Breast epithelium (tissue), 4 donors: ENCODE results near the gene TTC7B. TPM values are rescaled to one million over a fixed set of nuclear protein-coding genes. Genes with fewer than 3 reads are reported as not detected.

Source experiments
- DNase-seq, 2 donors: peaks; one replicate each; pipeline ENCODE4 v3.0.0-alpha.2; 2019; ENCODE audit warnings: low spot score in 2 of 2
- H3K27ac ChIP-seq, 2 donors: fragments of 200-600 bp; sonication (generic) in 1 of 2; one replicate each; pipeline ENCODE4 v1.5.1; 2016 to 2019; ENCODE audit warnings: mild to moderate bottlenecking in 1 of 2
- H3K27me3 ChIP-seq, 2 donors: fragments of 200-600 bp; sonication (generic) in 1 of 2; one replicate each; pipeline versions ENCODE4 v1.5.1 to v1.6.0; 2017 to 2019; ENCODE audit warnings: control low read depth in 1 of 2, mild to moderate bottlenecking in 1 of 2
- H3K36me3 ChIP-seq: fragments of 200-600 bp; one replicate; pipeline ENCODE4 v1.5.1; 2019
- H3K4me1 ChIP-seq, 2 donors: fragments of 200-600 bp; sonication (generic); one replicate each; pipeline ENCODE4 v1.5.1; 2016 to 2019; ENCODE audit warnings: control low read depth in 1 of 2
- H3K4me3 ChIP-seq, 3 donors: fragments of 200-600 bp; sonication (generic); 1 replicate in 2 of 3; 2 replicates in 1 of 3; pipeline ENCODE4 v1.5.1; 2016 to 2019; ENCODE audit warnings: mild to moderate bottlenecking in 3 of 3, moderate library complexity in 2 of 3
- H3K9me3 ChIP-seq, 2 donors: fragments of 200-600 bp; sonication (generic) in 1 of 2; one replicate each; pipeline ENCODE4 v1.5.1; 2016 to 2019; ENCODE audit warnings: control low read depth in 1 of 2
- POLR2A ChIP-seq: fragments of 450-650 bp; IDR thresholded peaks from one replicate; pipeline ENCODE4 v1.6.1; 2016; ENCODE audit warnings: antibody characterized with exemption, mild to moderate bottlenecking, moderate library complexity
- POLR2AphosphoS5 ChIP-seq, 3 donors: sonication (generic); formaldehyde crosslinking; IDR thresholded peaks; one replicate each; pipeline ENCODE4 v1.6.1; 2017; ENCODE audit warnings: antibody characterized with exemption in 3 of 3
- intact Hi-C: fragments of 100-400 bp; cut with DNase I; formaldehyde crosslinking; loops from one replicate; pipeline ENCODE4 v1.15.1; 2023; ENCODE audit warnings: low total_unique reads
- total RNA-seq, 3 donors: library from RNA; depleted of rRNA; stranded (reverse); fragments of >200 nt; gene quantifications; one replicate each; pipeline ENCODE4 v1.1.0, GENCODE V29; 2016
- TF ChIP-seq, protein P1 (sequence below), 3 donors: fragments of 450-650 bp; IDR thresholded peaks; one replicate each; pipeline ENCODE4 v1.5.1; 2016 to 2017; ENCODE audit warnings: antibody characterized with exemption in 3 of 3, mild to moderate bottlenecking in 3 of 3, moderate library complexity in 3 of 3

Gene TTC7B
- total RNA-seq, 3 donors from 2014 or later: 14.0 to 29.1 (median 22.0) TPM

DNA sequence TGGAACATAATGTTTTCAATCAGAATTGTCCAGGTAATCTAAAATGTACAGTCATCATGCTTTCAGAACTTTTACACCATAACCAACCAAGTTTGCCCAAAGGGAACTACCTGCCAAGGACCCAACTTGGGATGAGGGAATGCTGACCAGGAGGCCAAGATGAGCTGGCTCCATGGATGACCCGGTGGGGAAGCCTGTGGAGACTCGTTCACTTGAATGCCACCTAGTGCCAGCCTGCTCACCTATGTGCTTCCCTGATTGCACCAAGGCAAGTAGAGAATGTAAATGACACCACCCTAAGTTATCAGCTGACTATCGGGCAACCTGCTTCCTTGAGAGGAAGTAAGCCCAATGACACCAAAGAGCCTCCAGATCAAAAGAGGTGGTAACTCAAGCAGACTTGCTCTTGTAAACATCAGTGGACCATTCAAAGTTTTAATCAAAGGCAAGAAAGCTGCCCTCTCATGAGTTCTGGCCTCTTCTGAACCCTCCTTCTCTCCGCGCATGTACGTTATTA, 137.3 kb downstream of the TTC7B start:
- Histone ChIP-seq H3K9me3 (no peaks in the 10 kb centered on the region), H3K27ac (no peak overlapping the region), H3K36me3 (no peaks in the 10 kb centered on the region), H3K4me1 (no peaks in the 10 kb centered on the region), H3K27me3 (no peaks in the 10 kb centered on the region), H3K4me3 (no peak overlapping the region)
- intact Hi-C loops: no loop called here
- TF ChIP-seq POLR2AphosphoS5 (IDR thresholded peaks at IDR 0.05): no peak
- TF ChIP-seq POLR2A: no peak
- TF ChIP-seq, protein P1, sequence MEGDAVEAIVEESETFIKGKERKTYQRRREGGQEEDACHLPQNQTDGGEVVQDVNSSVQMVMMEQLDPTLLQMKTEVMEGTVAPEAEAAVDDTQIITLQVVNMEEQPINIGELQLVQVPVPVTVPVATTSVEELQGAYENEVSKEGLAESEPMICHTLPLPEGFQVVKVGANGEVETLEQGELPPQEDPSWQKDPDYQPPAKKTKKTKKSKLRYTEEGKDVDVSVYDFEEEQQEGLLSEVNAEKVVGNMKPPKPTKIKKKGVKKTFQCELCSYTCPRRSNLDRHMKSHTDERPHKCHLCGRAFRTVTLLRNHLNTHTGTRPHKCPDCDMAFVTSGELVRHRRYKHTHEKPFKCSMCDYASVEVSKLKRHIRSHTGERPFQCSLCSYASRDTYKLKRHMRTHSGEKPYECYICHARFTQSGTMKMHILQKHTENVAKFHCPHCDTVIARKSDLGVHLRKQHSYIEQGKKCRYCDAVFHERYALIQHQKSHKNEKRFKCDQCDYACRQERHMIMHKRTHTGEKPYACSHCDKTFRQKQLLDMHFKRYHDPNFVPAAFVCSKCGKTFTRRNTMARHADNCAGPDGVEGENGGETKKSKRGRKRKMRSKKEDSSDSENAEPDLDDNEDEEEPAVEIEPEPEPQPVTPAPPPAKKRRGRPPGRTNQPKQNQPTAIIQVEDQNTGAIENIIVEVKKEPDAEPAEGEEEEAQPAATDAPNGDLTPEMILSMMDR (IDR thresholded peaks at IDR 0.05): no peak
- no peak for DNase-seq

DNA sequence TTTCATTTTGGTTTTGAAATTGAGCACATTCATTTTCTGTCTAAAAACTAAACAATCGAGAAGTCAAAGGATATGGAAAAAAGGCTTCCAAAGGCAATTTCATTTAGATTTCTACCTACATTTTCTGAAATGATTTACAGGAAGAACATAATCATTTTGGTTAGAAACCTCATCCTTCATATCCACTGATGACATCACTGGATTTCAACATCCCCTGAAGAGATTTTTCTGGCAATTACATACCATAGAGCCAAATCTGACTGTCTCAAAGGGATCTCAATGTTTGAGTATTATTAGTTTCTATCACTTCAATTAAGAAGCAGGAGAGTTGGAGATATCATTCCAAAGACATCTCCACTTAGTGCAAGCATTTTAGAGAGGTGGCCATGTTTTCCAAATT, 137.8 kb downstream of the TTC7B start:
- DNase-seq: no peak
- H3K4me3 ChIP-seq: no peak overlapping the region
- H3K27ac ChIP-seq: no peak overlapping the region
- H3K4me1 ChIP-seq: no peaks in the 10 kb centered on the region
- no peaks in the 10 kb centered on the region for H3K27me3 ChIP-seq
- H3K9me3 ChIP-seq: no peaks in the 10 kb centered on the region
- no peaks in the 10 kb centered on the region for H3K36me3 ChIP-seq
- intact Hi-C loops: no loop called here
- TF ChIP-seq POLR2AphosphoS5 (IDR thresholded peaks at IDR 0.05): no peak
- no peak for TF ChIP-seq POLR2A
- TF ChIP-seq, protein P1 (IDR thresholded peaks at IDR 0.05): no peak

DNA sequence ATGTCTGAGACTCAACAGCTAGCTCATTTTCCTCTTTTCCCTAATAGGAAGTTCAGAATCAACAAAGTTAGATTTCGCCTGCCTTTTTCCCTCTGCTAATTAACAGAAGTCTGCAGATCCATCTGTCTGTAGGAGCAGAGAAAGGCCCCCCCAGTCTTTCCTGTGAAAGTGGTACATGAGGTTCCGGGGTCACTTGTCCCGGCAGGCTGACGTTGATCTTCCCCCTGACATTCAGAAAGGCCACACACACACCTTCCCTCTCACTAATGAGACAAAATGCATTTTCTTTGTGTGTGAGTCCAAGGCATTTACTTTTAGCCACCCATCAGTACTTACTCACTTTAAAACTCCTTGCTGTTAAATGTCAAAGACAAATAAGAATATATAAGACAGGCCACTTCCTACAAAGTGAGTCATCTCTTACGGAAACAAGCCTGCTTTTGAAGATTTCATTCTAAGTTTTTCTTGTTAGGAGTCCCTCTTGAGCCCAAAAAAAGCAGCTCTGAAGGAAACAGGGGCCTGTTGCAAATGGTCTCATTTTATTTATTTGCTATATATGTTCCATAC, 138.7 kb downstream of the TTC7B start:
- Histone ChIP-seq H3K9me3 (no peaks in the 10 kb centered on the region), H3K27ac (no peak overlapping the region), H3K4me3 (no peak overlapping the region), H3K36me3 (no peaks in the 10 kb centered on the region), H3K27me3 (no peaks in the 10 kb centered on the region), H3K4me1 (no peaks in the 10 kb centered on the region)
- DNase-seq: no peak
- TF ChIP-seq, protein P1 (IDR thresholded peaks at IDR 0.05): no peak
- no peak for TF ChIP-seq POLR2A
- intact Hi-C loops: no loop called here

DNA sequence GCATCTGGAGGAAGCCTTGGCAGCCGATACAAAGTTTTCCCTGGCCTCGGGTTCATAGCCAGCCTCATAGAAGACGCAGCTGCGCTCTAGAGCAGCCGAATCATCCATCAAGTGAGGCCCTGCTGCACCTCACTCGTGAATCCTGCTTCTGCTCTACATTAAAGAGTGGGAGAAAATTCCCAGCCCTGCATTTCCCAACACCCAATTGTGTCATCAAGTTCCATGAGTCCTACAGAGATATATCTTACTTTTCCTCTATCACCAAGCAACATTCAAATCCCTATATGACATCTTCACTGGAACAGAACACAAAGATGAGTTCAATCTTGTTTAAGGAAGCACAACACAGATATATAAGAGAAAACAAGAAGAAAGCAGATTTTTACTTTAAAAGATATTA, 139.3 kb downstream of the TTC7B start:
- H3K4me1 ChIP-seq: no peaks in the 10 kb centered on the region
- intact Hi-C loops: no loop called here
- DNase-seq: no peak
- no peaks in the 10 kb centered on the region for H3K9me3 ChIP-seq
- H3K4me3 ChIP-seq: no peak overlapping the region
- H3K27ac ChIP-seq: no peak overlapping the region
- no peaks in the 10 kb centered on the region for H3K36me3 ChIP-seq
- TF ChIP-seq POLR2A: no peak
- no peak for TF ChIP-seq POLR2AphosphoS5 (IDR thresholded peaks at IDR 0.05)
- TF ChIP-seq, protein P1 (IDR thresholded peaks at IDR 0.05): no peak
- H3K27me3 ChIP-seq: no peaks in the 10 kb centered on the region

- no peak overlapping the region for H3K4me3 ChIP-seq
- no peaks in the 10 kb centered on the region for H3K4me1 ChIP-seq
- no peak overlapping the region for H3K27ac ChIP-seq
- TF ChIP-seq, protein P1 (IDR thresholded peaks at IDR 0.05): no peak
- TF ChIP-seq POLR2A (no peak), POLR2AphosphoS5 (IDR thresholded peaks at IDR 0.05) (no peak)
- H3K27me3 ChIP-seq: no peaks in the 10 kb centered on the region
- H3K9me3 ChIP-seq: no peaks in the 10 kb centered on the region
- DNase-seq: no peak
- intact Hi-C loops: no loop called here
- no peaks in the 10 kb centered on the region for H3K36me3 ChIP-seq
These were observed 139.9 kb downstream of the TTC7B start for GRCh38 chr14:90676356-90676755.
